22Rv1 (cell line): ENCODE results near the gene LMCD1.

Experiments
- ZFX ChIP-seq: fragments of 450-650 bp; IDR thresholded peaks from 2 replicates; pipeline ENCODE4 v1.6.1; 2017; ENCODE audit warnings: antibody characterized with exemption, borderline replicate concordance
- TF ChIP-seq, protein P1 (sequence below): fragments of 450-650 bp; IDR thresholded peaks from 2 replicates; pipeline ENCODE4 v1.5.1; 2017; ENCODE audit warnings: mild to moderate bottlenecking

DNA sequence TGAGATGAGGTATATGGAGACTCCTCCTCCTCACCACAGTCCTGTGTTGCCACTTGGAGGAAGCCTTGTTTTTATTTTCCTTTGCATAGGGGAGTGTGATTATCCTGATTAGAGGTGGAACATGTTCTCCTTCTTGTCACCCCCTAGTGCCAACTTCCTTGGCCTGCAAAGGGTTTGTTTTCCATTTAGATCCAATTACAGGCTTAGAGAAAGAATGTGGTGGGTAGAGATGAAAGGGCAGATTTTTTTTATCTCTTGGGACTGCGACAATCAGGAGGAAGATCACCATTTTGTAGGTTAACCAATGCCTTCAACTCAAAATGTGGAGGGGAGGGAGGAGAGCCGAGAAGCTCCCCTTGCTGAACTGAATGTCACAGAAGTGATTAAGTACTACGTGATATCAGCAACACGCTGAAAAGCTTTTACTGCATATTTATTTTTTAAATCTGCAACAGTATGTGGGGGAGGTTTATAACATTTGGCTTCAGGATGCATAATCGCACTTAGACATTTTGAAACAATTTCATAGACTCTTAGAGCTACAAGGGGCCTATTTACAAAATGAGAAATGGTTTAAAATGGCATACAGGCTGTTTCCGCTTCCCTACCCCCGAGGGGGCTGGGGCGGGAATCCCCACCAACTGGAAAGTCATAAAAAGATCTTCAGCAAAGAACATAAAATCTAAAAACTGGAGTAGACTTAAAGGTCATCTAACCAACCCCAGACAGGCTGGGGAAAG lies 2.4 kb downstream of the LMCD1 start:
- TF ChIP-seq, protein P1, sequence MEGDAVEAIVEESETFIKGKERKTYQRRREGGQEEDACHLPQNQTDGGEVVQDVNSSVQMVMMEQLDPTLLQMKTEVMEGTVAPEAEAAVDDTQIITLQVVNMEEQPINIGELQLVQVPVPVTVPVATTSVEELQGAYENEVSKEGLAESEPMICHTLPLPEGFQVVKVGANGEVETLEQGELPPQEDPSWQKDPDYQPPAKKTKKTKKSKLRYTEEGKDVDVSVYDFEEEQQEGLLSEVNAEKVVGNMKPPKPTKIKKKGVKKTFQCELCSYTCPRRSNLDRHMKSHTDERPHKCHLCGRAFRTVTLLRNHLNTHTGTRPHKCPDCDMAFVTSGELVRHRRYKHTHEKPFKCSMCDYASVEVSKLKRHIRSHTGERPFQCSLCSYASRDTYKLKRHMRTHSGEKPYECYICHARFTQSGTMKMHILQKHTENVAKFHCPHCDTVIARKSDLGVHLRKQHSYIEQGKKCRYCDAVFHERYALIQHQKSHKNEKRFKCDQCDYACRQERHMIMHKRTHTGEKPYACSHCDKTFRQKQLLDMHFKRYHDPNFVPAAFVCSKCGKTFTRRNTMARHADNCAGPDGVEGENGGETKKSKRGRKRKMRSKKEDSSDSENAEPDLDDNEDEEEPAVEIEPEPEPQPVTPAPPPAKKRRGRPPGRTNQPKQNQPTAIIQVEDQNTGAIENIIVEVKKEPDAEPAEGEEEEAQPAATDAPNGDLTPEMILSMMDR: no peak
- TF ChIP-seq ZFX: no peak
